ENCODE measurements around the gene VSTM2L.

GRCh38 chr20:37976887-37977286 is 74.0 kb downstream of the VSTM2L start:
- TF ChIP-seq CTCF (IDR thresholded peaks at IDR 0.05) (no peak), POLR2A (IDR thresholded peaks at IDR 0.05) (no peak)

All from testis (tissue), 2 donors.